NCI-H1417 treated with DMSO at 0.1 percent for 48 hours (cell line): ENCODE data around the gene NUP98.
A peak's percentile ranks its signal among the peaks of the same experiment; 100 is the strongest.

Experiments
- DNase-seq: peaks from one replicate; lab custom pipeline; 2025; lab: John Stamatoyannopoulos, UW

NUP98 gene

DNA sequence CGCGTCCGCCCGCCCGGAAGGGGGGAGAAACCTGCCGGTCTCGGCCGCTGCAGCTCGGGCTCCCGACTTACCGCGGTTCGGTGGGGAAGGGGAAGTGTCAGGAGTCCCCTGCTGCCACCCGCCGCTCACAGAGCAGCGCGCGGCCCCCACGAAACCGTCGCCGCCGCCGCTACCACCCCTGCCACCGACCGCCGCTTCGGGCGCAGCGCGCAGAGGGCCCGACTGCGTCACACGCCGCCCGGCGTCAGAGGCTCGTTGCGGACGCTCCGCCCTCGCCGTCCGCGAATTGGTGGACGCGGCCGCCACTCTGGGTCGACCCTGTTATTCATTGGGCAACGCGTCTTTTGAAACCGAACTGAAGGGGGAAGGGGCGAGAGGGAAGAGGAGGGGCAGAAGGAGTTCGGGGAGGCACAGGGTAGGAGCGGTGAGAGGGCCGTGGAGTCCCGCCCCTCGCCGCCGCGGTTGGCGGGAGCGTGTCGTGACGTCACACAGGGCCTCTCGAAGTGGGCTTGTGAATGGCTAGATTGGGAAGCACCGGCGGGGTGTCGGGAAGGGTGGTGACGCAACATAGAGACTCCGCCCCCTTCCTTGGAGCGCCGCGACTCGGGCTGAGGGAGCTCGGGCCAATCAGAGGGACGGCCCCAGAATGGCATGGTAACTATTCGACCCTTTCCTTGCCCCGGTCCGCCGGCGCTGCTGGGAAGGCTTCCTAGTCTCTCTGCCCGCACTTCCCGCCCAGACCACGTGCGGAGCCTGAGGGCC is at the start of gene NUP98:
Gene NUP98 (minus strand): TSS at position 226 of the 762 bp plus-strand sequence. CDS start 15,437 bp downstream, outside the sequence.
- DNase-seq: peak; percentile 95

DNA sequence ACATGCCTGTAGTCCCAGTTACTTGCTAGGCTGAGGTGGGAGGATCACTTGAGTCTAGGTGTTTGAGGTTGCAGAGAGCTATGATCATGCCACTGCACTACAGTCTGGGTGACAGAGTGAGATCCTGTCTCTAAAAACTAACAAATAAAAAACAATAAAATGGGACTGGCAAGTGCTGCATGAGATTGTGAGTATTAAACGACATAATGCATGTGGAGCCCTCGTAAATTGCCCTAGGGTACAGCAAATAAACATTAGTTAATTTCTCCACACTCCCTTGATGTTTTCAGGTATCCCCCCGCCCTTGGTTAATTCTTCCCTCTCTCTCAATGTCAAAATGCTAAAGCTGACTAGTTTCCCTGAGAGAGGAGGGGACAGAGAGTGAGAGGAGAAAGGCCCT is 48.3 kb upstream of the NUP98 start:
- DNase-seq: no peak

GRCh38 chr11:3845246-3845645 is 47.9 kb upstream of the NUP98 start:
- DNase-seq: no peak

- no peak for DNase-seq
Measured at GRCh38 chr11:3843326-3843725, 46.0 kb upstream of the NUP98 start.

GRCh38 chr11:3841426-3842350 is 44.3 kb upstream of the NUP98 start:
- DNase-seq: peak; percentile 40

DNA sequence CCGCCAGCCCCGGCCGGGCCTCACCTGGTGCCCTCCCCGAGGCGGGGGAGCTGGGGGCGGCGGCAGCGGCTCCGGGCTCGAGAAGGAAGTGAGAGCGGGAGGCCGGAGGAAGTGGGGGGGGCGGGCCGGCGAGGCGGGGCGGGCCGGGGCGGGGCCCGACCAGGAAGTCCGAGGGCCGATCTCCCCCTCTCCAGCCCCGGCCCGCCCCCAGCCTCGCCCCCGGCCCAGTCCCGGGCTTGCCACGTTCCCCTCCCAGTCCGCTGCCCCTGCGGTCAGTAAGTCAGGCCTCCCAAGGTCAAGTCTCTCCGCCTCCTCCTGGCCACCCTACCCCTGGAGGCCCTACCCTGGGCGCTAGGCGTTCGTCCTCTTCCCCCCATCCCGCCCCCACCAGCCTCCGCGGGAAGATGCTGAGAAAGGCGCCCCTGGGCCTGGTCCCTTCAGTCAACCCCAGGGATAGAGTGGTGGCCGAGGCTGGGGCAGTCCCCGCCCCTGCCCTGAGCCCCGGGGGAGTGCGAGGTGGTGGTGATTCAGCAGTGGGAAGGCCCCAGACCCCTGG is 43.6 kb upstream of the NUP98 start, which contains the start of gene RHOG:
Gene RHOG (minus strand): TSS at position 90 of the 556 bp plus-strand sequence. CDS start 12,821 bp downstream, outside the sequence.
- DNase-seq: no peak

DNA sequence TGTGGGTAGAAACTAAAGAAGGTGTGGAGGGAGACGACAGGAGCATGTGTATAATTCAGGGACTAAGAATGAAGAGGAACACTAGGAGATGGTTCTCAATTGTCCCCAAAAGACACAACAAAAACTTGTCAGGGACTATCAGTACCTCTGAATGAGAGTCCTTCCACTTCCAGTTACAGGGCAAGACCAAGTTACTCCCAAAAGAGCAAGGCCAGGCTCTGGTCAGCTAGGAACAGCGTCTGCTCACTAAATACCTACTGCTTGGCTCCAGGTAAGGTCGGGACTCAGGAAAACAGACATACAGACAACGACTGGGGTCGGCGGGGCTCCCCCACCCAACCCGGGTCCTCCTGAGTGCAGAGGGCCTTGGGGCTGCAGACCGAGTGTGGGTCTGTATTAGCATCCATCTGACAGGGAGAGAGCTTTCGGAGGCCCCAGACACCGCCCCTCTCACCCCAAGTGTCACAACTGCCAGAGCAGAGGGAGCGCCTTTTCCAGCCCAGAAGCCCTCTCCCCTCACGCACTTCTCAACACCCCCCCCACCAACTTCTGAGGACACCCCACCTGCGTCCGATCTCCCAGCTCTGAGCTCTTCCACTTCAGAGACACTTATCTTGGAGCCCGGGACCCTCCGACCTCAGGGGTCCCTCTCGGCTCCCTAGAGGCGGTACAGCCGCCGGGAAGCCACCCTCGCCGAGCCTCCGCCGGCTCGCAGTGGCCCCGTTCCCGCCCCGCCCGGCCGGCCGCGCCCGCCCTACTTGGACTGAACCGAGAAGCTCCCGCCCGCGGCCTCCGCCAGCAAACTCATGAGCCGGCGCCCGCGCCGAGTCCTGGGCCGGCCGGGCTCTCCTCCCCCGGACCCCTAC is 42.9 kb upstream of the NUP98 start:
- DNase-seq: no peak

GRCh38 chr11:3838504-3838903 is 41.1 kb upstream of the NUP98 start:
- no peak for DNase-seq

GRCh38 chr11:3837793-3838192 is 40.4 kb upstream of the NUP98 start:
- no peak for DNase-seq

- DNase-seq: no peak
Measured at GRCh38 chr11:3836903-3837302, 39.5 kb upstream of the NUP98 start.

DNA sequence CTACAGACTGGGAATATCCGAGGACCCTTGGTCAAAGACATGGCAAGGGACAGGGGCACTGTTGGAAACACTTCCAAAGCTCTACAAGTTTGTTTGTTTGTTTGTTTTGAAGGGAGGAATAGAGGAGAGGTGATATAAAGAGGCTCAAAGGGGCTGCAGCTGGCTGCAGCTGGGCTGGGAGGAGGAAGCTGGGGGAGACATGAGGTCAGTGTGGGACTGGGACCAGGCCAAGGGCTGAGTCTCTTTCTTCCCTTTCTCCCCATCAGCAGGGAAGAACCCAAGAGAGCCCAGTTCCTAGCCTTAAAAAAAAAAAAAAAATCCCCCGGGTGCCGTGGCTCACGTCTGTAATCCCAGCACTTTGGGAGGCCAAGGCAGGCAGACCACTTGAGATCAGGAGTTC is 38.4 kb upstream of the NUP98 start:
- no peak for DNase-seq

DNA sequence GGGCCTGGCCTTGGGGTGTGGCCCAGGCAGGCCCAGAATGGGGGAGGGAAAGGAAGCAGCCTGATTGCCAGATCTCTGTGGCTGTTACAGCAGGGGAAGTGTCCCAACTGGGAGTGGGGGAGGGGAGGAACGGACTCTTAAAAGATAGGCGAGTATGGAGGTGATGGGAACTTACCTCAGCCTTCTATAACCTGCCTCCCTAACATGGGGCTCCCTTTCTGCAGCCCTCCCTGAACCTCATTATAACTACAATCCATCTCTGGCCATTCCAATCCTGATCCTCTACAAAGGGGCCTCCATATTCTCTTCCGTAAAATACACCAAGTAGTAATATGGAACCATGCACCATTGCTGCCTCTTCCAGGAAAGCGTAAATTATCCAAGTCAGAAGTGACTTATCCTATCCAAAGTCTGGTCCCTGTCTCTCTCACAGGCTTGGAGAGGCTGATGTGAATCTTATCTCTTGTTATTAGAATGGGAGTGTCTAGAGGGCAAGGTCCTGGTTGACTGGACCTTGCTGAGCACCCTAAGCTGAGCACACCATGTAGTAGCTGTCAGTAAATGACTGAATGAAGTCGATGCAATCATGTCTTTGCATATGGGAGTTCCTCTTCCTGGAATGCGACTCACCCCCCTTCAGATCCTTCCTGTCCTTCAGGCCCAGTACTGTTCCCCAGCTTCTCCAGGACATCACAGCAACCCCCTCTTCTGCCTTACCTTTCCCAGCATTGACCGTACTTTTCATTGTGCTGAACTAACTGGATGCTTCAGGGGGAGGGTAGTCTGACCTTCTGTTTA is 37.5 kb upstream of the NUP98 start:
- no peak for DNase-seq

GRCh38 chr11:3834349-3834663 is 37.0 kb upstream of the NUP98 start:
- DNase-seq: no peak

- DNase-seq: no peak
Measured at GRCh38 chr11:3833449-3833848, 36.1 kb upstream of the NUP98 start.

GRCh38 chr11:3832816-3833215 is 35.5 kb upstream of the NUP98 start:
- DNase-seq: no peak

- no peak for DNase-seq
Measured at GRCh38 chr11:3831378-3832239, 34.3 kb upstream of the NUP98 start.

- DNase-seq: no peak
Measured at GRCh38 chr11:3830730-3831129, 33.4 kb upstream of the NUP98 start.

- DNase-seq: no peak
Measured at GRCh38 chr11:3830088-3830487, 32.7 kb upstream of the NUP98 start.

DNA sequence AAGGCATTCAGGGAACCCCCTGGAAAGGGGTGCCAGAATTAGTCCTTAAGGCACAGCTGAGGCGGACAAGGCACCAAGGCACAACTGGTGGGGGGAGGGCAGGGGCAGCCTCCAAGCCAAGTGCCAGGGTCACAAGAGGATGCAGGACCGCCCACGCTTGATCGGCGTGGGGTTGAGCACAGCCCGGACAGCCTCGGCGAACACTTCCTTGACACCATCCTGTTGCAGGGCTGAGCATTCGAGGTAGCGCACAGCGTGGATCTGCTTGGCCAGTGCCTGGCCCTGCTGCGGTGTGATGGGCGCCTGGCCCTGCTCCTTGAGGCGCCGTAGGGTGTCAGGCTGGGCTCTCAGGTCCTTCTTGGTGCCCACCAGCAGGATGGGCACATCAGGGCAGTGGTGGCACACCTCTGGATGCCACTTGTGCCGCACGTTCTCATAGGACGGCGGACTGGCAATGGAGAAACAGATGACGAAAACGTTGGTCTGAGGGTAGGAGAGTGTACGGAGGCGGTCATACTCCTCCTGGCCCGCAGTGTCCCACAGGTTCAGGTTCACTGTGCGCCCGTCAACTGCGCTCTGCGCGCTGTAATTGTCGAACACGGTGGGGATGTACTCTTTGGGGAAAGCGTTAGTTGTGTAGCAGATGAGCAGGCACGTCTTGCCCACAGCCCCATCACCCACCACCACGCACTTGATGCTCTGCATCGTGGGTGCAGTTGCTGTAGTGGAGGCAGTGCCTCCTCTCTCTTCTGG is 30.3 kb upstream of the NUP98 start:
- no peak for DNase-seq
